ENCODE data around the gene KHDC4.

- TF ChIP-seq EZH2 (IDR thresholded peaks at IDR 0.05; ENCODE audit: insufficient read depth, low read length) = no peak
- TF ChIP-seq CTCF (IDR thresholded peaks at IDR 0.05; ENCODE audit: insufficient read depth, low read depth, low read length) = no peak
Measured at GRCh38 chr1:155981266-155982088, 47.3 kb upstream of the KHDC4 start.
